ENCODE measurements around the gene FRAS1. TPM values are rescaled to one million over a fixed set of nuclear protein-coding genes. Genes with fewer than 3 reads are reported as not detected.

Gene FRAS1
- total and polyA plus RNA-seq, 2 of the 8 experiments (the other 6 are each of a cell fraction or from before 2014, with no cell fraction given): 38.5 to 109 TPM

- Histone ChIP-seq H2BK120ac (replicated peaks; ENCODE audit: low read depth, low read length) (no peak overlapping the region), H3K56ac (replicated peaks; ENCODE audit: insufficient read length, low read depth, low read length) (no peak overlapping the region), H3K23me2 (ENCODE audit: low read depth, low read length) (no peaks in the 10 kb centered on the region), H3K9ac (replicated peaks in 1 of 4; ENCODE audit: extremely low read depth in 1 of 4, low read depth in 3 of 4, low read length in 3 of 4) (no peak overlapping the region), H2BK5ac (ENCODE audit: low read depth, low read length) (no peak overlapping the region), H3K18ac (ENCODE audit: extremely low read depth, low read length) (no peak overlapping the region), H4K8ac (ENCODE audit: extremely low read depth, insufficient read depth, low read length) (no peak overlapping the region), H4K5ac (ENCODE audit: insufficient read length, low read depth, low read length) (no peak overlapping the region), H3K27me3 (replicated peaks in 1 of 4; ENCODE audit: control insufficient read depth in 3 of 4, extremely low read depth in 1 of 4, insufficient read depth in 3 of 4, low read length in 3 of 4) (no peaks in the 10 kb centered on the region), H3K4ac (replicated peaks; ENCODE audit: insufficient read length, low read depth, low read length) (no peak overlapping the region), H3K4me2 (ENCODE audit: insufficient read depth in 1 of 2, low read depth in 2 of 2, low read length in 2 of 2) (no peak overlapping the region), H3K14ac (ENCODE audit: insufficient read length) (no peak overlapping the region), H2BK15ac (ENCODE audit: low read length) (no peak overlapping the region), H3K4me3 (ENCODE audit: extremely low read depth in 1 of 4, insufficient read depth in 2 of 4, low read depth in 3 of 4, low read length in 4 of 4) (no peak overlapping the region), H3K9me3 (ENCODE audit: insufficient read depth in 2 of 2, low read depth in 1 of 2, low read length in 1 of 2) (no peaks in the 10 kb centered on the region), H4K91ac (replicated peaks; ENCODE audit: insufficient read length, low read length) (no peak overlapping the region), H2AK5ac (ENCODE audit: low read depth, low read length) (no peak overlapping the region), H3K79me1 (ENCODE audit: low read depth, low read length) (no peaks in the 10 kb centered on the region), H2BK20ac (ENCODE audit: low read length) (no peak overlapping the region), H2AFZ (ENCODE audit: low read length) (no peak overlapping the region), H3K23ac (ENCODE audit: insufficient read length) (no peak overlapping the region), H3K79me2 (ENCODE audit: control insufficient read depth in 1 of 2, insufficient read depth in 2 of 2, low read length in 2 of 2) (no peaks in the 10 kb centered on the region), H3K36me3 (ENCODE audit: control insufficient read depth in 2 of 4, insufficient read depth in 4 of 4, low read length in 3 of 4) (peaks cover 7 to 43% (median 24%) of the 10 kb centered on the region in 4 experiments; a peak in 7 of 8 replicates), H3K27ac (ENCODE audit: low read depth, low read length) (no peak overlapping the region), H2BK12ac (ENCODE audit: low read depth, low read length) (no peak overlapping the region), H4K20me1 (replicated peaks in 1 of 2; ENCODE audit: control insufficient read depth in 1 of 2, insufficient read depth in 2 of 2, low read length in 2 of 2) (no peaks in the 10 kb centered on the region), H3K4me1 (replicated peaks in 1 of 4; ENCODE audit: control insufficient read depth in 3 of 4, insufficient read depth in 4 of 4, low read length in 3 of 4) (no peaks in the 10 kb centered on the region)
- DNase-seq (ENCODE audit: low read depth in 1 of 2, low spot score in 2 of 2) (no peak), FAIRE-seq (no peak)
- ChIA-PET CTCF (ENCODE audit: partially characterized antibody) (interaction anchor here (0.6 to 1.5 kb wide), 4 partner anchors 18 to 1679 kb away, joined by 3 to 4 read pairs (median 3); partner anchors contain the start of gene ANXA3), POLR2A (ENCODE audit: partially characterized antibody) (interaction anchor here (1.0 to 1.1 kb wide), 2 partner anchors 18 to 477 kb away, joined by 3 read pairs; partner anchors contain the start of genes ANXA3 and FRAS1)
- no peak for TF ChIP-seq SIX5 (IDR thresholded peaks at IDR 0.05; ENCODE audit: low read depth, low read length)
- 86% methylated on average over 5 of the region's 5 CpGs; no CpG with 5 or more reads in 1 of the 2 experiments for WGBS, 2 experiments (ENCODE audit: extremely low coverage in 1 of 2, insufficient coverage in 1 of 2, insufficient read length in 1 of 2, insufficient replicate concordance in 2 of 2, low coverage in 1 of 2, low lambda C conversion rate in 2 of 2, missing lambda C conversion rate in 1 of 2)
Observed at GRCh38 chr4:78533854-78534253, 476.7 kb downstream of the FRAS1 start.

Measured in H1 (cell line).